GM04503 (cell line): ENCODE data around the gene SYF2.
A peak's percentile ranks its signal among the peaks of the same experiment; 100 is the strongest.

ENCODE experiments used
- DNase-seq: peaks from one replicate; pipeline ENCODE4 v3.0.0-alpha.2; 2012; ENCODE audit warnings: low read depth

The SYF2 gene

GRCh38 chr1:25184001-25184762, 48.1 kb downstream of the SYF2 start:
- no peak for DNase-seq

GRCh38 chr1:25183126-25183980, 48.9 kb downstream of the SYF2 start:
- DNase-seq: no peak

GRCh38 chr1:25182629-25183028, 49.7 kb downstream of the SYF2 start:
- DNase-seq: peak; percentile 44

GRCh38 chr1:25180996-25181395, 51.3 kb downstream of the SYF2 start:
- DNase-seq: no peak

- no peak for DNase-seq
Observed at GRCh38 chr1:25178917-25179561, 53.3 kb downstream of the SYF2 start.

GRCh38 chr1:25174730-25175612, 57.3 kb downstream of the SYF2 start:
- DNase-seq: no peak

GRCh38 chr1:25174363-25174729, 58.0 kb downstream of the SYF2 start:
- no peak for DNase-seq

GRCh38 chr1:25173809-25174340, 58.4 kb downstream of the SYF2 start:
- no peak for DNase-seq
